HepG2 (cell line): ENCODE measurements around the gene TRIM43B.

Experiments used
- HNF1A ChIP-seq, 2 experiments: sonication (generic) in 1 of 2; formaldehyde crosslinking in 1 of 2; IDR thresholded peaks; 2 replicates each; pipeline versions ENCODE4 v1.4.0 to v1.6.1; 2016 to 2020; ENCODE audit warnings: borderline replicate concordance in 1 of 2, low read depth in 1 of 2, mild to moderate bottlenecking in 1 of 2, missing genetic modification reagents in 1 of 2
- PPARG ChIP-seq: conservative IDR thresholded peaks from 2 replicates; pipeline ENCODE4 v1.6.1; 2016; ENCODE audit warnings: missing biosample characterization, missing genetic modification reagents

DNA sequence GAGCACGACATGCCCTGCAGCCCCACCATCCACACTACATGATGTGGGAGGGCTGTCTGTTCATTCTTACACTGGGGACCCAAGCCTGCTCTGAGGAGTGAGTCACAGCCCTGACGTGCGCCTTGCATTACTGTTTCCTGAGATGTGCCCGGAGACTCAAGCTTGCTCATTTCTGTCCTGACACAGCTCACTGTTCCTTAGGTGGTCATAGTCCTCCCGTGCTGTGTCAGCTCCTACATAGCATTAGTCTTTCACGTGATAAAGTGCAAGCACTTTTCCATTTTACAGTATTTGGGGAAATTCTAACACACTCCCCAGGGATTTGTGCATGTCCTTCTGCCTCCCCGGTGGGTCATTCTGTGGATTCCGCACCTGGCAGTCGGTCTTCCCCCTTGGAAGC, 46.2 kb upstream of the TRIM43B start:
- TF ChIP-seq HNF1A (IDR thresholded peaks at IDR 0.05; ENCODE audit: low read depth) (no peak), HNF1A (CRISPR knock-in tag; IDR thresholded peaks at IDR 0.05; ENCODE audit: borderline replicate concordance) (no peak), PPARG (CRISPR knock-in tag) (no peak)
